HG03139 (cell line): Measurements from ENCODE around the gene GTPBP10.

ENCODE experiments used
- ATAC-seq: cut with Tn5 transposase; IDR thresholded peaks from one replicate; pipeline ENCODE4 v1.9.1; 2021; ENCODE audit not compliant: unreplicated experiment

GTPBP10 gene

GRCh38 chr7:90430614-90431460 is 84.3 kb downstream of the GTPBP10 start:
- ATAC-seq: no peak

- no peak for ATAC-seq
Measured at GRCh38 chr7:90432752-90433151, 86.2 kb downstream of the GTPBP10 start.

DNA sequence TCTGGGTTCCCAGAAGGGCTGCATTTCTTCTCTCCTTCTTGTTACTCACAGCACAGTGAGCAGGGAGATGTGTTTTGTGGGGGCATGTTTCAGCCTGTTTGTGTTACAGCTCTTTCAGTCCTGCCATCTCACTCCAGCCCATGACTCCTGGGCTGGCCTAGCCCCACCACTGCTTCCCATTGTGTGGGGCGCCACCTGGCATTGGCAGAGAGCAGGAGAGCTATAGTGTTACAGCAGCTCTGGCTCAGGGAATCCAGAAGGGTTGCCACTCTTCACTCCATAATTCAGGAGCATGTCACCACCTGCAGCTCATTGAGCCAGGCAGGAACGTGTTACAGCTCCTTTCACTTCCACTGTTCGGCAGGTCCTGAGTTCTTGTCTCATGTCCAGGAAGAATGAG is 86.7 kb downstream of the GTPBP10 start:
- no peak for ATAC-seq
